Naive thymus-derived CD4-positive, alpha-beta T cell (primary cell): ENCODE data around the gene ZNF679. TPM values are rescaled to one million over a fixed set of nuclear protein-coding genes. Genes with fewer than 3 reads are reported as not detected.
A peak's percentile ranks its signal among the peaks of the same experiment; 100 is the strongest.

Experiments used
- ATAC-seq: fragments of 150-1000 bp; cut with Tn5 transposase; 2 replicates; pipeline ENCODE4 v1.10.0; 2021; ENCODE audit warnings: mild to moderate bottlenecking, moderate library complexity
- CTCF ChIA-PET: fragments of 350-600 bp; sonication (Branson Sonifier 250); formaldehyde crosslinking; loops from one replicate; lab custom pipeline; 2021; ENCODE audit warnings: antibody characterized with exemption; lab: Charles Lee
- POLR2A ChIA-PET: fragments of 350-600 bp; sonication (Branson Sonifier 250); formaldehyde crosslinking; loops from one replicate; lab custom pipeline; 2021; ENCODE audit warnings: antibody characterized with exemption, inconsistent platforms; lab: Charles Lee
- DNase-seq, 9 donors: peaks; one replicate each; pipeline versions ENCODE4 v3.0.0 to v3.0.0-alpha.2; 2020 to 2022; ENCODE audit warnings: mixed read lengths in 1 of 9
- H3K27ac ChIP-seq: one replicate; pipeline ENCODE4 v1.7.0; 2013; ENCODE audit warnings: mild to moderate bottlenecking, low read depth, low read length, moderate library complexity
- H3K27me3 ChIP-seq, 2 donors: one replicate each; pipeline ENCODE4 v1.7.0; 2013; ENCODE audit warnings: low read length in 2 of 2, mild to moderate bottlenecking in 2 of 2, moderate library complexity in 2 of 2; ENCODE audit not compliant: control insufficient read depth in 2 of 2, insufficient read depth in 2 of 2
- H3K36me3 ChIP-seq, 3 experiments: 1 replicate in 2 of 3; 2 replicates in 1 of 3; pipeline ENCODE4 v1.7.0; 2013; ENCODE audit warnings: low read length in 3 of 3, mild to moderate bottlenecking in 3 of 3, moderate library complexity in 1 of 3; ENCODE audit not compliant: insufficient read depth in 3 of 3, control insufficient read depth in 2 of 3
- H3K4me1 ChIP-seq, 2 donors: one replicate each; pipeline ENCODE4 v1.7.0; 2013; ENCODE audit warnings: low read length in 2 of 2, mild to moderate bottlenecking in 2 of 2, moderate library complexity in 1 of 2; ENCODE audit not compliant: control insufficient read depth in 2 of 2, insufficient read depth in 2 of 2
- H3K4me3 ChIP-seq: 2 replicates; pipeline ENCODE4 v1.7.0; 2013; ENCODE audit warnings: mild to moderate bottlenecking, low read length
- H3K9me3 ChIP-seq, 3 experiments: 1 replicate in 2 of 3; 2 replicates in 1 of 3; pipeline ENCODE4 v1.7.0; 2013; ENCODE audit warnings: low read length in 3 of 3; ENCODE audit not compliant: control insufficient read depth in 2 of 3
- H3K27ac Mint-ChIP-seq, 9 donors: one replicate each; pipeline ENCODE4 v1.8.0; 2020 to 2022; ENCODE audit warnings: mixed read lengths in 9 of 9, mild to moderate bottlenecking in 8 of 9, moderate library complexity in 5 of 9, inconsistent platforms in 2 of 9
- H3K27me3 Mint-ChIP-seq, 5 donors: one replicate each; pipeline ENCODE4 v1.8.0; 2021 to 2022; ENCODE audit warnings: mixed read lengths in 5 of 5, mild to moderate bottlenecking in 1 of 5
- H3K36me3 Mint-ChIP-seq, 5 donors: one replicate each; pipeline ENCODE4 v1.8.0; 2020 to 2022; ENCODE audit warnings: mixed read lengths in 5 of 5, mild to moderate bottlenecking in 3 of 5, inconsistent platforms in 1 of 5
- H3K4me1 Mint-ChIP-seq, 7 donors: one replicate each; pipeline ENCODE4 v1.8.0; 2020 to 2022; ENCODE audit warnings: mixed read lengths in 7 of 7, mild to moderate bottlenecking in 3 of 7, inconsistent platforms in 1 of 7
- H3K4me3 Mint-ChIP-seq, 10 donors: one replicate each; pipeline ENCODE4 v1.8.0; 2020 to 2022; ENCODE audit warnings: mild to moderate bottlenecking in 10 of 10, mixed read lengths in 10 of 10, moderate library complexity in 6 of 10, inconsistent platforms in 2 of 10
- H3K9me3 Mint-ChIP-seq, 11 donors: one replicate each; pipeline ENCODE4 v1.8.0; 2020 to 2022; ENCODE audit warnings: mixed read lengths in 11 of 11, mild to moderate bottlenecking in 4 of 11, inconsistent platforms in 1 of 11, moderate library complexity in 1 of 11
- intact Hi-C, 2 donors: fragments of 100-400 bp; cut with micrococcal nuclease; formaldehyde crosslinking; loops; one replicate each; pipeline ENCODE4 v1.15.1; 2023
- polyA plus RNA-seq, 2 donors: library from polyadenylated mRNA; unstranded; fragments of 300-500 nt; fragmentation: Illumina TruSeq; gene quantifications; one replicate each; pipeline ENCODE4 v1.2.3, GENCODE V29; 2021
- total RNA-seq, 6 experiments: library from RNA in 5 of 6; stranded (reverse) in 5 of 6; gene quantifications; 1 replicate in 5 of 6; 2 replicates in 1 of 6; pipeline ENCODE4 v1.2.3 and lab custom pipeline; 2021 to 2026

ZNF679 gene
- total and polyA plus RNA-seq, 7 experiments from 2014 or later: not detected

GRCh38 chr7:64308016-64308270 lies 79.7 kb downstream of the ZNF679 start:
- peak overlapping the region; percentile 95 for H3K4me3 ChIP-seq
- H3K27ac Mint-ChIP-seq: peak overlapping the region; percentile 94 to 99 (median 97)
- ATAC-seq: no peak
- ChIA-PET CTCF (interaction anchor here (0.9 kb wide), 1 partner anchor 255 kb away, joined by 3 read pairs; the partner anchor contains the start of gene ZNF680), POLR2A (interaction anchor here (0.6 to 1.8 kb wide), 6 partner anchors 9 to 595 kb away, joined by 3 to 13 read pairs (median 8); partner anchors contain the start of genes ZNF138 and ZNF273)
- H3K27ac ChIP-seq: peak overlapping the region; percentile 83
- H3K4me3 Mint-ChIP-seq: peak overlapping the region; percentile 90 to 100 (median 96)
- intact Hi-C loops: loop anchor here in 1 of 2 donors (5.0 kb wide), 1 partner anchor 1674 kb away; the partner anchor contains the start of gene GUSB
- no peak for DNase-seq
- H3K36me3 Mint-ChIP-seq: peaks cover 0 to 8% (median 0%) of the 10 kb centered on the region in 5 donors
- no peaks in the 10 kb centered on the region for H3K27me3 ChIP-seq
- H3K36me3 ChIP-seq: no peaks in the 10 kb centered on the region
- H3K4me1 Mint-ChIP-seq: peaks cover 16 to 34% (median 22%) of the 10 kb centered on the region in 7 donors
- H3K27me3 Mint-ChIP-seq: no peaks in the 10 kb centered on the region
- H3K4me1 ChIP-seq: peaks cover 0 to 13% of the 10 kb centered on the region in 2 donors
- peaks cover 0 to 2% (median 0%) of the 10 kb centered on the region in 11 donors for H3K9me3 Mint-ChIP-seq
- H3K9me3 ChIP-seq: no peaks in the 10 kb centered on the region

GRCh38 chr7:64310426-64310825 lies 82.2 kb downstream of the ZNF679 start:
- Histone ChIP-seq H3K9me3 (no peaks in the 10 kb centered on the region), H3K4me3 (no peak overlapping the region), H3K27ac (no peak overlapping the region), H3K36me3 (peaks cover 0 to 4% (median 0%) of the 10 kb centered on the region in 3 experiments), H3K4me1 (peaks cover 8 to 25% of the 10 kb centered on the region in 2 donors), H3K27me3 (no peaks in the 10 kb centered on the region)
- DNase-seq (no peak), ATAC-seq (no peak)
- Mint-ChIP-seq H3K27ac (no peak overlapping the region), H3K4me1 (peaks cover 29 to 58% (median 45%) of the 10 kb centered on the region in 7 donors), H3K27me3 (no peaks in the 10 kb centered on the region), H3K36me3 (peaks cover 0 to 14% (median 0%) of the 10 kb centered on the region in 5 donors), H3K9me3 (peaks cover 0 to 2% (median 0%) of the 10 kb centered on the region in 11 donors), H3K4me3 (no peak overlapping the region)
- POLR2A ChIA-PET: no interaction called here
- intact Hi-C loops: loop anchor here in 1 of 2 donors (5.0 to 10.0 kb wide), 2 partner anchors 1804 to 1897 kb away; partner anchors contain the start of genes CRCP and TPST1
- CTCF ChIA-PET: no interaction called here

DNA sequence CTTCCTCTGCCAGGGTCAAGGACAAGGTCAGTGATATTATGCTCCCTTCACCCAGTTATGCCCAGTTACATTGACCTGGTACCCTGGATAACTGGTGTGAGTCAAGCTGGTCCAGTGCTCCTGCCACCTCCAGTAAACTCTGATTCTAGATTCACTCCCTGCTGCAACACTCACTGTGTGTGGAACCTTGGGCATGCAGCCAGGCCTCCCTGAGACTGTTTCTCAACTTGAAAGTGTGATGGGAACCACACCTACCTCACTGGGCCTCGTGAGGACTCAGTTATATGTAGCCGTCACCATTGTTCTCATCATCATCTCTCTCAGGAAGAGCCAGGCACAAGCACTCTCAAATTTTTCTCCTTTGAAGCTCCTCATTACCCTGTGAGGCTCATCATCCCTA lies 84.6 kb downstream of the ZNF679 start:
- peaks cover 0 to 8% (median 0%) of the 10 kb centered on the region in 3 experiments for H3K36me3 ChIP-seq
- no peak for ATAC-seq
- Mint-ChIP-seq H3K27ac (peak overlapping the region in 7 of 9 donors; percentile 73 to 100 (median 93)), H3K27me3 (no peaks in the 10 kb centered on the region), H3K4me3 (peak overlapping the region in 3 of 10 donors; percentile 25 to 90 (median 38)), H3K4me1 (peaks cover 24 to 56% (median 38%) of the 10 kb centered on the region in 7 donors), H3K9me3 (peaks cover 0 to 16% (median 0%) of the 10 kb centered on the region in 11 donors), H3K36me3 (peaks cover 0 to 26% (median 18%) of the 10 kb centered on the region in 5 donors)
- no peak for DNase-seq
- intact Hi-C loops: loop anchor here (1.0 to 10.0 kb wide), 9 partner anchors 250 to 1894 kb away; partner anchors contain the start of genes CRCP (in 1 of the 2), TPST1 (in 1 of the 2), ZNF107 (in 1 of the 2) and ZNF138 (in 1 of the 2)
- H3K9me3 ChIP-seq: no peaks in the 10 kb centered on the region
- H3K27ac ChIP-seq: peak overlapping the region; percentile 88
- no peaks in the 10 kb centered on the region for H3K27me3 ChIP-seq
- CTCF ChIA-PET: no interaction called here
- H3K4me3 ChIP-seq: no peak overlapping the region
- POLR2A ChIA-PET: interaction anchor here (1.2 to 2.7 kb wide), 4 partner anchors 352 to 694 kb away, joined by 3 to 20 read pairs (median 9); partner anchors contain the start of genes ERV3-1, ZNF107 and ZNF138
- peaks cover 8 to 15% of the 10 kb centered on the region in 2 donors for H3K4me1 ChIP-seq

DNA sequence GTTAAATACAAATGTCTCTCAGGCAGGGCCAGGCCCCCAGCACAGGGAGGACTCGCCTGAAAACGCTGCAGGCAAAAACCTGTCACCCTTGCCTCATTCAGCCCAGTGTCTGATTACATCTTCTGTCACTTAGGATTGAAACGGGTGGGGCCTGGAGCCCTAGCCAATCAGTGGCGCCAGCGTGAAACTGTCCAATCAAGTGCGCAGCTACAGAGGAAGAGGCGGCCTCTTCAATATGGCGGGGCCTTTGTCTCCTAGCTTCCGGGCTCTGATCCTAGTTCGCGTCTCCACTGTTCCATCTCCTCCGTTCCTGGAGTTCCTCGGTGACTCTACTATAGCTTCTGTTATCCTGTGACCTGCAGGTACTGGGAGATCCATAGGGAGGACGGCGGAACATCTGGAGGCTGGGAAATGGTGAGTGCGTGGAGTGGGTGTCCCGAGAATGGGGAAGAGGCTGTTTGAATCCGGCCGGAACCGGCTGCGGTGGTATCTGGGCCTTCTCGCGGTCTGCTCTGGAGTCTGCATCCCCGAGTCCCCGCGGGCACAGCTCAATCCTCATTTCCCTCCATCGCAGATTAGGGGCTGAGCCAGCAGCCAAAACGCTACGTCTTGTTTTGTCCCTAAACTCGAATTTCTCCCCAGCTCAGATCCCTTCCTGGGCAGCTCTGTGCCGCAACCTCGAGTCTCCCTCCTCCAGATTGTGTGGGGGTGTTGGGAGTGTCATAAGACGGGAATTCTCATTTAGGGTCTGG lies 85.6 kb downstream of the ZNF679 start, which contains the start of gene ZNF736:
Gene ZNF736, plus strand, starts transcription at position 222 of the 752 bp plus-strand sequence. Its CDS starts 190 bp downstream, at position 412.
- peak within 1 kb of the TSS; percentile 81 for H3K4me3 ChIP-seq
- Mint-ChIP-seq H3K27ac (peak within 1 kb of the TSS; percentile 88 to 100 (median 97)), H3K36me3 (peaks cover 0 to 28% (median 23%) of the 10 kb centered on the region in 5 donors), H3K27me3 (no peaks in the 10 kb centered on the region), H3K9me3 (peaks cover 0 to 23% (median 3%) of the 10 kb centered on the region in 11 donors), H3K4me1 (peaks cover 22 to 54% (median 39%) of the 10 kb centered on the region in 7 donors), H3K4me3 (peak within 1 kb of the TSS; percentile 90 to 100 (median 98))
- POLR2A ChIA-PET: interaction anchor here (0.6 to 2.7 kb wide), 12 partner anchors 10 to 1060 kb away, joined by 3 to 20 read pairs (median 4); partner anchors contain the start of genes ERV3-1, ZNF107, ZNF138 and ZNF273
- peak; percentile 100 for ATAC-seq
- peaks cover 8 to 12% of the 10 kb centered on the region in 2 donors for H3K4me1 ChIP-seq
- no peaks in the 10 kb centered on the region for H3K27me3 ChIP-seq
- DNase-seq: peak; percentile 64 to 92 (median 87)
- no peaks in the 10 kb centered on the region for H3K9me3 ChIP-seq
- H3K36me3 ChIP-seq: peaks cover 0 to 8% (median 0%) of the 10 kb centered on the region in 3 experiments
- H3K27ac ChIP-seq: peak within 1 kb of the TSS; percentile 88
- intact Hi-C loops: loop anchor here (1.0 to 10.0 kb wide), 10 partner anchors 249 to 1893 kb away; partner anchors contain the start of genes ZNF138 (in 2 of the 2), CRCP (in 1 of the 2), TPST1 (in 1 of the 2) and ZNF107 (in 1 of the 2)
- CTCF ChIA-PET: no interaction called here

- H3K9me3 ChIP-seq: no peaks in the 10 kb centered on the region
- intact Hi-C loops: loop anchor here in 1 of 2 donors (1.0 to 10.0 kb wide), 4 partner anchors 480 to 1893 kb away; partner anchors contain the start of genes CRCP, TPST1 and ZNF138
- peak overlapping the region; percentile 81 for H3K4me3 ChIP-seq
- peaks cover 8 to 12% of the 10 kb centered on the region in 2 donors for H3K4me1 ChIP-seq
- POLR2A ChIA-PET: interaction anchor here (0.8 to 2.7 kb wide), 9 partner anchors 9 to 1059 kb away, joined by 3 to 20 read pairs (median 5); partner anchors contain the start of genes ERV3-1, ZNF107, ZNF138 and ZNF680
- Mint-ChIP-seq H3K4me3 (peak overlapping the region; percentile 90 to 100 (median 98)), H3K27ac (peak overlapping the region; percentile 88 to 100 (median 97)), H3K4me1 (peaks cover 22 to 53% (median 41%) of the 10 kb centered on the region in 7 donors), H3K36me3 (peaks cover 0 to 29% (median 25%) of the 10 kb centered on the region in 5 donors), H3K9me3 (peaks cover 0 to 25% (median 4%) of the 10 kb centered on the region in 11 donors), H3K27me3 (no peaks in the 10 kb centered on the region)
- no peaks in the 10 kb centered on the region for H3K27me3 ChIP-seq
- no peak for DNase-seq
- CTCF ChIA-PET: no interaction called here
- no peak for ATAC-seq
- peak overlapping the region; percentile 88 for H3K27ac ChIP-seq
- peaks cover 0 to 8% (median 0%) of the 10 kb centered on the region in 3 experiments for H3K36me3 ChIP-seq
Measured at GRCh38 chr7:64314566-64314965, 86.3 kb downstream of the ZNF679 start.
